ENCODE data around the gene PPP2R2D. TPM values are rescaled to one million over a fixed set of nuclear protein-coding genes. Genes with fewer than 3 reads are reported as not detected.

The PPP2R2D gene
- total RNA-seq, 2 experiments from 2014 or later: 32.6 to 32.9 TPM

DNA sequence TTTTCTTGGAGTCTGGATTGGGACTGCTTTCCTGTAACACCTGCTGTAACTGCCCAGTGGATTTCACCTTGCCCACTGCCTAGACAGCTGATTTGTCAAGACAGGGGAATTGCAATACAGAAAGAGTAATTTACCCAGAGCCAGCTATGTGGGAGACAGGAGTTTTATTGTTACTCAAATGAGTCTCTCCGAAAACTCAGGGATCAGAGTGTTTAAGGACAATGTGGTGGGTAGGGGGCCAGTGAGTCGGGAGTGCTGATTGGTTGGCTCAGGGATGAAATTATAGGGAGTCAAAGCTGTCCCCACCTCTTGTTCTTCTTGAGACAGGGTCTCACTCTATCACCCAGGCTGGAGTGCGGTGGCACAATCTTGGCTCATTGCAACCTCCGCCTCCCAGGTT is 106.2 kb downstream of the PPP2R2D start:
- Histone ChIP-seq H3K27ac (ENCODE audit: low read depth in 1 of 2, low read length in 2 of 2) (no peak overlapping the region), H3K36me3 (ENCODE audit: insufficient read depth, low read length) (no peaks in the 10 kb centered on the region), H3K4me3 (ENCODE audit: low read length) (no peak overlapping the region), H3K27me3 (ENCODE audit: control insufficient read depth in 1 of 2, insufficient read depth in 2 of 2, low read length in 2 of 2) (no peaks in the 10 kb centered on the region), H3K4me1 (ENCODE audit: insufficient read depth, low read length) (no peaks in the 10 kb centered on the region), H3K9me3 (ENCODE audit: control insufficient read depth in 1 of 2, insufficient read depth in 1 of 2, low read length in 2 of 2) (peaks cover 0 to 5% of the 10 kb centered on the region in 2 experiments)
- no peak overlapping the region for H3K27ac Mint-ChIP-seq
- intact Hi-C loops (cut with DNase I, micrococcal nuclease): no loop called here
- no peak overlapping the region for H3K4me3 Mint-ChIP-seq
- H3K9me3 Mint-ChIP-seq: peaks cover 2% of the 10 kb centered on the region
- TF ChIP-seq, protein P1, sequence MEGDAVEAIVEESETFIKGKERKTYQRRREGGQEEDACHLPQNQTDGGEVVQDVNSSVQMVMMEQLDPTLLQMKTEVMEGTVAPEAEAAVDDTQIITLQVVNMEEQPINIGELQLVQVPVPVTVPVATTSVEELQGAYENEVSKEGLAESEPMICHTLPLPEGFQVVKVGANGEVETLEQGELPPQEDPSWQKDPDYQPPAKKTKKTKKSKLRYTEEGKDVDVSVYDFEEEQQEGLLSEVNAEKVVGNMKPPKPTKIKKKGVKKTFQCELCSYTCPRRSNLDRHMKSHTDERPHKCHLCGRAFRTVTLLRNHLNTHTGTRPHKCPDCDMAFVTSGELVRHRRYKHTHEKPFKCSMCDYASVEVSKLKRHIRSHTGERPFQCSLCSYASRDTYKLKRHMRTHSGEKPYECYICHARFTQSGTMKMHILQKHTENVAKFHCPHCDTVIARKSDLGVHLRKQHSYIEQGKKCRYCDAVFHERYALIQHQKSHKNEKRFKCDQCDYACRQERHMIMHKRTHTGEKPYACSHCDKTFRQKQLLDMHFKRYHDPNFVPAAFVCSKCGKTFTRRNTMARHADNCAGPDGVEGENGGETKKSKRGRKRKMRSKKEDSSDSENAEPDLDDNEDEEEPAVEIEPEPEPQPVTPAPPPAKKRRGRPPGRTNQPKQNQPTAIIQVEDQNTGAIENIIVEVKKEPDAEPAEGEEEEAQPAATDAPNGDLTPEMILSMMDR (IDR thresholded peaks at IDR 0.05): no peak
- POLR2A ChIA-PET: no interaction called here
- ATAC-seq (ENCODE audit: poor library complexity): no peak
- DNase-seq: no peak
- no peaks in the 10 kb centered on the region for H3K4me1 Mint-ChIP-seq (ENCODE audit: low read depth)
- H3K27me3 Mint-ChIP-seq: peaks cover 13% of the 10 kb centered on the region
- CTCF ChIA-PET: no interaction called here
- H3K36me3 Mint-ChIP-seq (ENCODE audit: low read depth): no peaks in the 10 kb centered on the region

DNA sequence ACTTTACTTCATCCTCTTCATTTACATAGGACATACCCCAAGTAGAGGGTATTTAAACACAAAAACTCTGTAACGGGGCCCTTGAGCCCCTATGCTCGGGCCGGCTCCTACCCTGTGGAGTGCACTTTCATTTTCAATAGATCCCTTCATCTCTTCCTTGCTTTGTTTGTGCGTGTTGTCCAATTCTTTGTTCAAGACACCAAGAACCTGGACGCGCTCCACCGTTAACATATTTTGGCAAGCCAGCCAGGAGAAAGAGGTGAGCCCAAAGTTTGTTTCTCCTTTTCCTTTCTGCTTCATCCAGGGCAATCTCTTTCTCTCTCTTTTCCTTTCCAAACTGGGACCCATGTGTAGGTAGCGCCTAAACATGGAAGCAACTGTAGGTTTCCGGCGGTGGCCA is 106.9 kb downstream of the PPP2R2D start:
- no peaks in the 10 kb centered on the region for H3K4me1 ChIP-seq (ENCODE audit: insufficient read depth, low read length)
- Mint-ChIP-seq H3K4me1 (ENCODE audit: low read depth) (no peaks in the 10 kb centered on the region), H3K27me3 (peaks cover 13% of the 10 kb centered on the region), H3K4me3 (no peak overlapping the region), H3K36me3 (ENCODE audit: low read depth) (no peaks in the 10 kb centered on the region), H3K27ac (no peak overlapping the region), H3K9me3 (peaks cover 2% of the 10 kb centered on the region)
- no peak overlapping the region for H3K4me3 ChIP-seq (ENCODE audit: low read length)
- ChIA-PET POLR2A (no interaction called here), CTCF (no interaction called here)
- TF ChIP-seq, protein P1 (IDR thresholded peaks at IDR 0.05): no peak
- no peak for ATAC-seq (ENCODE audit: poor library complexity)
- no peak for DNase-seq
- H3K36me3 ChIP-seq (ENCODE audit: insufficient read depth, low read length): no peaks in the 10 kb centered on the region
- peaks cover 0 to 5% of the 10 kb centered on the region in 2 experiments for H3K9me3 ChIP-seq (ENCODE audit: control insufficient read depth in 1 of 2, insufficient read depth in 1 of 2, low read length in 2 of 2)
- H3K27ac ChIP-seq (ENCODE audit: low read depth in 1 of 2, low read length in 2 of 2): no peak overlapping the region
- H3K27me3 ChIP-seq (ENCODE audit: control insufficient read depth in 1 of 2, insufficient read depth in 2 of 2, low read length in 2 of 2): no peaks in the 10 kb centered on the region
- intact Hi-C loops (cut with DNase I, micrococcal nuclease): no loop called here

Other genes starting within 250 kb of the PPP2R2D start
- 10 to 100 TPM; 21.0 to 23.6 TPM for gene BNIP3, start 80.9 kb downstream of the PPP2R2D start, total RNA-seq
- under 1 TPM; 0.28 to 0.36 TPM for gene JAKMIP3, start 164.9 kb downstream of the PPP2R2D start, total RNA-seq

Measured in CD4-positive, alpha-beta T cell (primary cell).